Karpas-422 (cell line): ENCODE results near the gene CACNA1I. TPM values are rescaled to one million over a fixed set of nuclear protein-coding genes. Genes with fewer than 3 reads are reported as not detected.

Experiments
- DNase-seq: peaks from one replicate; pipeline ENCODE4 v3.0.0-alpha.2; 2015
- H2AFZ ChIP-seq: fragments of 200-600 bp; sonication (generic); 2 replicates; pipeline ENCODE4 v1.6.1; 2014; ENCODE audit warnings: antibody characterized with exemption, low read length, mixed read lengths
- H3K27ac ChIP-seq: fragments of 200-600 bp; sonication (generic); 2 replicates; pipeline ENCODE4 v1.5.1; 2014; ENCODE audit warnings: mild to moderate bottlenecking, low read length, moderate library complexity
- H3K27me3 ChIP-seq: fragments of 200-600 bp; sonication (generic); 2 replicates; pipeline ENCODE4 v1.6.1; 2014; ENCODE audit warnings: low read length, mixed read lengths
- H3K36me3 ChIP-seq: fragments of 200-600 bp; sonication (generic); 2 replicates; pipeline ENCODE4 v1.6.1; 2014; ENCODE audit warnings: low read length, mixed read lengths; ENCODE audit not compliant: insufficient read depth
- H3K4me1 ChIP-seq: fragments of 200-600 bp; sonication (generic); 2 replicates; pipeline ENCODE4 v1.6.1; 2014; ENCODE audit warnings: mild to moderate bottlenecking, low read length, mixed read lengths
- H3K4me2 ChIP-seq: fragments of 200-600 bp; sonication (generic); 2 replicates; pipeline ENCODE4 v1.6.1; 2014; ENCODE audit warnings: low read length, low read depth, mild to moderate bottlenecking; ENCODE audit not compliant: poor library complexity, severe bottlenecking
- H3K4me3 ChIP-seq: fragments of 200-600 bp; sonication (generic); 2 replicates; pipeline ENCODE4 v1.5.1; 2014; ENCODE audit warnings: mild to moderate bottlenecking, antibody characterized with exemption, low read length, mixed read lengths
- H3K79me2 ChIP-seq: fragments of 200-600 bp; sonication (generic); 2 replicates; pipeline ENCODE4 v1.6.1; 2014; ENCODE audit warnings: mild to moderate bottlenecking, low read length, mixed read lengths
- H3K9ac ChIP-seq: fragments of 200-600 bp; sonication (generic); 2 replicates; pipeline ENCODE4 v1.6.0; 2014; ENCODE audit warnings: low read length
- H3K9me2 ChIP-seq: fragments of 200-600 bp; sonication (generic), shearing (Covaris generic); replicated peaks from 2 replicates; pipeline ENCODE4 v1.6.0; 2014; ENCODE audit warnings: mild to moderate bottlenecking, low read length, moderate library complexity; ENCODE audit not compliant: insufficient read depth
- H3K9me3 ChIP-seq: fragments of 300-700, 200-600 bp; sonication (generic); 2 replicates; pipeline ENCODE4 v1.6.1; 2014; ENCODE audit warnings: low read length, mixed read lengths
- H4K20me1 ChIP-seq: fragments of 200-600 bp; sonication (generic); 2 replicates; pipeline ENCODE4 v1.6.1; 2014; ENCODE audit warnings: mild to moderate bottlenecking, antibody characterized with exemption, low read length, low read depth; ENCODE audit not compliant: insufficient read depth
- total RNA-seq: library from RNA; depleted of rRNA; stranded (reverse); fragments of >200 nt; shearing (Covaris generic); gene quantifications from 2 replicates; pipeline ENCODE4 v1.2.3, GENCODE V29; 2014; ENCODE audit warnings: low replicate concordance

Gene CACNA1I
- total RNA-seq, 1 experiment from 2014 or later: not detected

DNA sequence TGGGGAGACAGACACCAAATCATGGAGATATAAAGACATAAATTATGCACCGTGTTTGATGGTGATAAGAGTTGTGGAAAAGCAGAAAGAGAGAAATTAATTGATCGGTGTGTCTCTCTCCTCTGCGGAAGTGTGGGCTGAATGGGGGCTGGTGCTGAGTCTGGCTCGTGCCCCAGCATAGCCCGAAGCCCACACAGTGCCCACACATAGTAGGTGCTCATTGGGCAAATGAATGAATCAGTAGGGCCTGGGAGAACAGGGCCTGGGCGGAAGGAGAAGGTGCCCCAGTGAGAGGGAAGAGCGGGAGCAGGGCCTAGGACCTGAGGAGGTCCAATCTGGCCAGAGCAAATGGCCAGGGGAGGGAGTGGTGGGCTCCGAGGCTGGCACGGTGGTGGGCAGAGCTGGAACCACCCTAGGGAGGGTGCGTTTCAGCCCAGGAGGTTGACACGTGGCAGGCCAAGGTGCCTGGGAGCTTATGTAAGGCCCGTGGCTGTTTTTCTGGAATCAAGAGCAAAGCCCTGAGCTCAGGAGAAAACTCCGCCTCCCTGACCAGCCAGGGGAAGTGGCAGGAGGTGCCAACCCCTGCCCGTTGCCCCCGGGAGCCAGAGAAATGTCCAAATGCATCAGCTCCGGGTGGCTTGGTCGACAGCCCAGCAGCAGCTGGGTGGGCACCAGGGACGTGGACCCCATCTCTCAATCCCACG, 2.1 kb upstream of the CACNA1I start:
- H4K20me1 ChIP-seq: no peaks in the 10 kb centered on the region
- no peak overlapping the region for H3K4me3 ChIP-seq
- H3K36me3 ChIP-seq: no peaks in the 10 kb centered on the region
- H3K9me2 ChIP-seq: no peaks in the 10 kb centered on the region
- no peaks in the 10 kb centered on the region for H3K79me2 ChIP-seq
- no peak for DNase-seq
- H3K27me3 ChIP-seq: no peaks in the 10 kb centered on the region
- peaks cover 5% of the 10 kb centered on the region; the same call in 1 of the 2 replicates for H3K9me3 ChIP-seq
- H2AFZ ChIP-seq: no peak overlapping the region
- no peak overlapping the region for H3K4me2 ChIP-seq
- H3K27ac ChIP-seq: no peak overlapping the region
- H3K9ac ChIP-seq: no peak overlapping the region
- H3K4me1 ChIP-seq: no peaks in the 10 kb centered on the region

- no peak overlapping the region for H3K27ac ChIP-seq
- no peak overlapping the region for H3K4me3 ChIP-seq
- no peak overlapping the region for H2AFZ ChIP-seq
- DNase-seq: no peak
- H3K9me2 ChIP-seq: no peaks in the 10 kb centered on the region
- no peaks in the 10 kb centered on the region for H3K27me3 ChIP-seq
- H3K9ac ChIP-seq: no peak overlapping the region
- H3K36me3 ChIP-seq: no peaks in the 10 kb centered on the region
- peaks cover 1% of the 10 kb centered on the region; the same call in 1 of the 2 replicates for H3K9me3 ChIP-seq
- no peak overlapping the region for H3K4me2 ChIP-seq
- no peaks in the 10 kb centered on the region for H3K79me2 ChIP-seq
- H3K4me1 ChIP-seq: no peaks in the 10 kb centered on the region
- no peaks in the 10 kb centered on the region for H4K20me1 ChIP-seq
Observed at GRCh38 chr22:39569066-39569465, 1.5 kb upstream of the CACNA1I start.

- no peaks in the 10 kb centered on the region for H3K27me3 ChIP-seq
- H3K79me2 ChIP-seq: no peaks in the 10 kb centered on the region
- H3K9ac ChIP-seq: no peak overlapping the region
- H4K20me1 ChIP-seq: no peaks in the 10 kb centered on the region
- no peak overlapping the region for H3K4me2 ChIP-seq
- H3K27ac ChIP-seq: no peak overlapping the region
- H3K4me1 ChIP-seq: no peaks in the 10 kb centered on the region
- no peaks in the 10 kb centered on the region for H3K9me2 ChIP-seq
- DNase-seq: no peak
- no peaks in the 10 kb centered on the region for H3K9me3 ChIP-seq
- no peaks in the 10 kb centered on the region for H3K36me3 ChIP-seq
- H2AFZ ChIP-seq: no peak overlapping the region
- H3K4me3 ChIP-seq: no peak overlapping the region
Observed at GRCh38 chr22:39570226-39570625, 327 bp upstream of the CACNA1I start.

DNA sequence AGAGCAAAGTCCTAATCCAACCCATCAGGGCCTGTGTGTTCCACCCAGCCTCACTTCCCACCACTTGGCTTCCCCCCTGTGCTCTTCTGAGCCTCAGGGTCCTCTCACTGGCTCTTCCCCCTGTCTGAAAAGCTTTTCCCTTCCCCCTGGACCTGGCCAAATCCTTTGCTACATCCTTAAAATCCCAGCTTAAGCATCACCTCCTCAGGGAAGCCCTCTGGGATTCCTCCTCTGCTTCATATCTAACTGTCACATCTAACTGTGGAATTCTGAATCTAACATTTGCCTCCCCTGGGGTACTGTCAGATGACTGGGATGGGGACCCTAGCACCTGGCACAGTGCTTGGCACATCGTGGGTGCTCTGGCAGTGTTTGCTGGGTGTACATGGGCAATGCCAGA, 985 bp downstream of the CACNA1I start:
- H4K20me1 ChIP-seq: no peaks in the 10 kb centered on the region
- DNase-seq: no peak
- H3K27me3 ChIP-seq: no peaks in the 10 kb centered on the region
- no peaks in the 10 kb centered on the region for H3K79me2 ChIP-seq
- H3K9me2 ChIP-seq: no peaks in the 10 kb centered on the region
- no peak overlapping the region for H3K4me3 ChIP-seq
- H3K9me3 ChIP-seq: no peaks in the 10 kb centered on the region
- H3K4me2 ChIP-seq: no peak overlapping the region
- H3K27ac ChIP-seq: no peak overlapping the region
- H3K4me1 ChIP-seq: no peaks in the 10 kb centered on the region
- H2AFZ ChIP-seq: no peak overlapping the region
- no peaks in the 10 kb centered on the region for H3K36me3 ChIP-seq
- H3K9ac ChIP-seq: no peak overlapping the region

- no peak for DNase-seq
- no peaks in the 10 kb centered on the region for H3K79me2 ChIP-seq
- H3K4me1 ChIP-seq: no peaks in the 10 kb centered on the region
- no peak overlapping the region for H3K4me3 ChIP-seq
- no peak overlapping the region for H2AFZ ChIP-seq
- no peaks in the 10 kb centered on the region for H3K9me3 ChIP-seq
- no peaks in the 10 kb centered on the region for H3K27me3 ChIP-seq
- H3K9ac ChIP-seq: no peak overlapping the region
- no peaks in the 10 kb centered on the region for H4K20me1 ChIP-seq
- H3K4me2 ChIP-seq: no peak overlapping the region
- H3K27ac ChIP-seq: no peak overlapping the region
- no peaks in the 10 kb centered on the region for H3K36me3 ChIP-seq
- H3K9me2 ChIP-seq: no peaks in the 10 kb centered on the region
Observed at GRCh38 chr22:39574779-39575551, 4.4 kb downstream of the CACNA1I start.

DNA sequence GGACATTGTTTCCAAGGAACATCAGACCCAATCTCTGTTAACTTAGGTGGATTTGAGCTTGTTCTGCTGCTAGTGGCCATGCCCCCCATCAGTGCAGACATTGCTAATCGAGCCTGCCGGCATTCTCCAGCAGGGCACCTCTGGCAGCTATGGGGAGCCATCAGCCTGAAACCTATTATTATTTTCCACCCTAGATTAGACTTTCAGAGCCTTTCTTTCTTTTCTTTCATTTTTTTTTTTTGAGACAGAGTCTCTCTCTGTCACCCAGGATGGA, 4.9 kb downstream of the CACNA1I start:
- H3K27ac ChIP-seq: no peak overlapping the region
- no peak overlapping the region for H3K4me2 ChIP-seq
- no peaks in the 10 kb centered on the region for H3K4me1 ChIP-seq
- H3K4me3 ChIP-seq: no peak overlapping the region
- H3K79me2 ChIP-seq: no peaks in the 10 kb centered on the region
- no peaks in the 10 kb centered on the region for H4K20me1 ChIP-seq
- H3K9ac ChIP-seq: no peak overlapping the region
- H3K9me2 ChIP-seq: no peaks in the 10 kb centered on the region
- H2AFZ ChIP-seq: no peak overlapping the region
- no peak for DNase-seq
- H3K36me3 ChIP-seq: no peaks in the 10 kb centered on the region
- no peaks in the 10 kb centered on the region for H3K9me3 ChIP-seq
- no peaks in the 10 kb centered on the region for H3K27me3 ChIP-seq

DNA sequence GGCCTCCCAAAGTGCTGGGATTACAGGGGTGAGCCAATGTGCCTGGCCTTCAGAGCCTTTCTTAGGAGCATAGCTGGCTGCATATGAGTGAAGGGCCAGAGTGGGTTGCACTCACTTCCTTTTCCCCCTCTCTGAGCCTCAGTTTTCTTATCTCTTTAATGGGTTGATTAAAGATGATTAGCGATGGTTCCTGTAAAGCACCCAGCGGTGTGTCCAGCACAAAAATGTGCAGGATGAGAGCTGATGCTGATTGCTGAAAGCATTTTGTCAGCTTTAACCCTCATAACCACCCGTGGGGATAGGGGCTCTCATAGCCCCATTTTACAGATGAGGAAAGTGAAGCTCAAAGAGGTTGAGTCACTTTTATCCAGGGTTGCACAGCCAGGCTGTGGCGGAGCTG, 5.5 kb downstream of the CACNA1I start:
- no peaks in the 10 kb centered on the region for H3K9me3 ChIP-seq
- no peak overlapping the region for H3K4me3 ChIP-seq
- no peak overlapping the region for H3K9ac ChIP-seq
- H3K4me2 ChIP-seq: no peak overlapping the region
- no peaks in the 10 kb centered on the region for H3K79me2 ChIP-seq
- DNase-seq: no peak
- H3K9me2 ChIP-seq: no peaks in the 10 kb centered on the region
- no peaks in the 10 kb centered on the region for H3K4me1 ChIP-seq
- H4K20me1 ChIP-seq: no peaks in the 10 kb centered on the region
- H3K27ac ChIP-seq: no peak overlapping the region
- H2AFZ ChIP-seq: no peak overlapping the region
- no peaks in the 10 kb centered on the region for H3K36me3 ChIP-seq
- no peaks in the 10 kb centered on the region for H3K27me3 ChIP-seq

DNA sequence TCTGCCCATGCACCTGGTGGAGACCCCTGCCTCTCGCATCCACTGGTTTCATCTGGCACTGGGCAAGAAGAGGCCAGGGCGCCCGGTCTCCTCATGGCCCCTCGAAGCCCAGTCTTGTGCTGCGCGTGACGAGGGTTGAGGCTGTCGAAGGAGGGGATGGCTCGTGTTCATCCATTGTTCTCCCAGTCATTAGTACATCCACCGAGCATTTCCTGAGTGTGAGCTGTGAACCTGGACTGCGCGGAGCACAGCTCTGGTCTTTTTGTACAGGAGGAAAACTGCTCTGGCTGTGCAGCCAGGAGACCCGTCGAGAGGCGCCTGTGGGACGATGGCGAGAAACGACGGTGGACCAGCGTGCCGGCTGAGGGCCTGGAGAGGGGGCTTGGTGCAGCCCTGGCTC, 6.8 kb downstream of the CACNA1I start:
- no peaks in the 10 kb centered on the region for H3K9me2 ChIP-seq
- no peaks in the 10 kb centered on the region for H3K4me1 ChIP-seq
- H3K27ac ChIP-seq: no peak overlapping the region
- DNase-seq: no peak
- no peaks in the 10 kb centered on the region for H4K20me1 ChIP-seq
- no peaks in the 10 kb centered on the region for H3K79me2 ChIP-seq
- H3K9me3 ChIP-seq: no peaks in the 10 kb centered on the region
- H3K4me2 ChIP-seq: no peak overlapping the region
- no peak overlapping the region for H2AFZ ChIP-seq
- H3K9ac ChIP-seq: no peak overlapping the region
- no peak overlapping the region for H3K4me3 ChIP-seq
- no peaks in the 10 kb centered on the region for H3K36me3 ChIP-seq
- no peaks in the 10 kb centered on the region for H3K27me3 ChIP-seq
